Activated B cell treated with CpG ODN at 0.5 μM for 24 hours (primary cell): ENCODE data around the gene SERPINA9. TPM values are rescaled to one million over a fixed set of nuclear protein-coding genes. Genes with fewer than 3 reads are reported as not detected.

Source experiments
- ATAC-seq: fragments of 200-7000 bp; cut with Tn5 transposase; one replicate; pipeline ENCODE4 v1.10.0; 2021; ENCODE audit warnings: low read depth, mild to moderate bottlenecking, moderate library complexity
- CTCF ChIA-PET: fragments of 350-600 bp; sonication (Branson Sonifier 250); formaldehyde crosslinking; loops from one replicate; lab custom pipeline; 2021; ENCODE audit warnings: antibody characterized with exemption; lab: Charles Lee
- POLR2A ChIA-PET: fragments of 350-600 bp; sonication (Branson Sonifier 250); formaldehyde crosslinking; loops from one replicate; lab custom pipeline; 2021; ENCODE audit warnings: antibody characterized with exemption; lab: Charles Lee
- DNase-seq: peaks from one replicate; pipeline ENCODE4 v3.0.0; 2022
- H3K27ac Mint-ChIP-seq: one replicate; pipeline ENCODE4 v1.8.0; 2020; ENCODE audit warnings: mixed read lengths
- H3K27me3 Mint-ChIP-seq: one replicate; pipeline ENCODE4 v1.8.0; 2021; ENCODE audit warnings: mixed read lengths
- H3K36me3 Mint-ChIP-seq: one replicate; pipeline ENCODE4 v1.8.0; 2021; ENCODE audit warnings: low read depth, mixed read lengths
- H3K4me1 Mint-ChIP-seq: one replicate; pipeline ENCODE4 v1.8.0; 2021; ENCODE audit warnings: mixed read lengths
- H3K4me3 Mint-ChIP-seq: one replicate; pipeline ENCODE4 v1.8.0; 2020; ENCODE audit warnings: mild to moderate bottlenecking, mixed read lengths
- H3K9me3 Mint-ChIP-seq: one replicate; pipeline ENCODE4 v1.8.0; 2020; ENCODE audit warnings: mixed read lengths
- intact Hi-C: fragments of 100-400 bp; cut with micrococcal nuclease; formaldehyde crosslinking; loops from one replicate; pipeline ENCODE4 v1.15.1; 2024
- total RNA-seq: library from RNA; stranded (reverse); gene quantifications from 2 replicates; pipeline ENCODE4 v1.2.3, GENCODE V29; 2022
- TF ChIP-seq, protein P1 (sequence below): fragments of 200-600 bp; IDR thresholded peaks from one replicate; pipeline ENCODE4 v1.8.0; 2022; ENCODE audit warnings: antibody characterized with exemption, mild to moderate bottlenecking

The SERPINA9 gene
- total RNA-seq, 1 donor from 2014 or later: 0.40 TPM

DNA sequence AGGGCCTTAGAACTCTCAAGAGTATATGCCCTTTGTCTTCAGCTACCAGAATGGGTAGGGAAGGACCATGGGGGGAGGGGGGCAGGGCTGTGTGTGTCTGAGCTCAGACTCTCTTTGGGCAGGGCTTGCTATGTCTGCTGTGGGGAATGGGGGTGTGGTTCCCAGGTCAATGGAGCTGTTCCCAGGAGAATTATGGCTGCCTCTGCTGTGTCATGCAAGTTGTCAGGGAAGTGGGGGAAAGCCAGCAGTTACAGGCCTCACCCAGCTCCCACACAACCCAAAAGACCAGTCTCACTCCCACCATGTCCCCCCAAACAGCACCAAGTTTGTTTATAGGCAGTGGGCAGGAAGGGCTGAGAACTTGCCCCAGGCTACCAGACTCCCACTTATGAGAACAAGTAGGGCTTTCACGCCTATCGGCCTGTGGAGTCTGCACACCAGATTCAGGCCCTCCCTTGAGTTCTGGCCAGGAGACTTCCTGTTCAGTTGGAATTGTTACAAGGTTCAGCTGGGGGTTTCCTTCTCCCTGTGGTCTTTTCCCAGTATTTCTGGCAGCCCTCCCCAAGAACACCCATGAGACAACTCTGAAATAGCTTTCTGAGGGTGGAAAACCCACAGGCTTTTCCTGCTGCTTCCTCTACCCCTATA lies 17.3 kb downstream of the SERPINA9 start:
- TF ChIP-seq, protein P1, sequence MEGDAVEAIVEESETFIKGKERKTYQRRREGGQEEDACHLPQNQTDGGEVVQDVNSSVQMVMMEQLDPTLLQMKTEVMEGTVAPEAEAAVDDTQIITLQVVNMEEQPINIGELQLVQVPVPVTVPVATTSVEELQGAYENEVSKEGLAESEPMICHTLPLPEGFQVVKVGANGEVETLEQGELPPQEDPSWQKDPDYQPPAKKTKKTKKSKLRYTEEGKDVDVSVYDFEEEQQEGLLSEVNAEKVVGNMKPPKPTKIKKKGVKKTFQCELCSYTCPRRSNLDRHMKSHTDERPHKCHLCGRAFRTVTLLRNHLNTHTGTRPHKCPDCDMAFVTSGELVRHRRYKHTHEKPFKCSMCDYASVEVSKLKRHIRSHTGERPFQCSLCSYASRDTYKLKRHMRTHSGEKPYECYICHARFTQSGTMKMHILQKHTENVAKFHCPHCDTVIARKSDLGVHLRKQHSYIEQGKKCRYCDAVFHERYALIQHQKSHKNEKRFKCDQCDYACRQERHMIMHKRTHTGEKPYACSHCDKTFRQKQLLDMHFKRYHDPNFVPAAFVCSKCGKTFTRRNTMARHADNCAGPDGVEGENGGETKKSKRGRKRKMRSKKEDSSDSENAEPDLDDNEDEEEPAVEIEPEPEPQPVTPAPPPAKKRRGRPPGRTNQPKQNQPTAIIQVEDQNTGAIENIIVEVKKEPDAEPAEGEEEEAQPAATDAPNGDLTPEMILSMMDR: no peak
- H3K36me3 Mint-ChIP-seq: no peaks in the 10 kb centered on the region
- intact Hi-C loops: no loop called here
- H3K27ac Mint-ChIP-seq: no peak overlapping the region
- H3K4me1 Mint-ChIP-seq: peaks cover 7% of the 10 kb centered on the region
- H3K27me3 Mint-ChIP-seq: peaks cover 3% of the 10 kb centered on the region
- POLR2A ChIA-PET: no interaction called here
- no peak for DNase-seq
- ATAC-seq: no peak
- CTCF ChIA-PET: interaction anchor here (1.4 kb wide), 1 partner anchor 25 kb away, joined by 3 read pairs; no protein-coding TSS in a partner anchor
- peaks cover 14% of the 10 kb centered on the region for H3K9me3 Mint-ChIP-seq
- no peak overlapping the region for H3K4me3 Mint-ChIP-seq

DNA sequence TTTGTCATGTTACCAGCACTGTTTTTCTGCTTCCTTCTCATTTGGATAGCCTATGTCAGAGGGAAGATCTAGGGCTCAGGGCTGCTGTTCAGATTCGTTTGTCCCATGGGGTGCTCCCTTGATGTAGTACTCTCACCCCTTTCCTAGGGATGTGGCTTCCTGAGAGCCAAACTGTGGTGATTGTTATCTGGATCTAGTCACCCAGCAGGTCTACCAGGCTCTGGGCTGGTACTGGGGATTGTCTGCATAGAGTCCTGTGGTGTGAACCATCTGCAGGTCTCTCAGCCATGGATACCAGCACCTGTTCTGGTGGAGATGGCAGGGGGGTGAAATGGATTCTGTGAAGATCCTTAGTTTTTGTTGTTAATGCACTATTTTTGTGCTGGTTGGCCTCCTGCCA lies 17.9 kb downstream of the SERPINA9 start:
- Mint-ChIP-seq H3K9me3 (peaks cover 14% of the 10 kb centered on the region), H3K27ac (no peak overlapping the region), H3K4me1 (peaks cover 7% of the 10 kb centered on the region), H3K36me3 (no peaks in the 10 kb centered on the region), H3K4me3 (no peak overlapping the region), H3K27me3 (peaks cover 3% of the 10 kb centered on the region)
- DNase-seq (no peak), ATAC-seq (no peak)
- ChIA-PET CTCF (interaction anchor here (1.4 kb wide), 1 partner anchor 24 kb away, joined by 3 read pairs; no protein-coding TSS in a partner anchor), POLR2A (no interaction called here)
- TF ChIP-seq, protein P1: no peak
- intact Hi-C loops: no loop called here

GRCh38 chr14:94455928-94456327 lies 20.1 kb downstream of the SERPINA9 start:
- Mint-ChIP-seq H3K4me3 (no peak overlapping the region), H3K9me3 (peaks cover 14% of the 10 kb centered on the region), H3K4me1 (peaks cover 4% of the 10 kb centered on the region), H3K27ac (no peak overlapping the region), H3K27me3 (peaks cover 4% of the 10 kb centered on the region), H3K36me3 (no peaks in the 10 kb centered on the region)
- DNase-seq: no peak
- POLR2A ChIA-PET: no interaction called here
- CTCF ChIA-PET: no interaction called here
- intact Hi-C loops: no loop called here
- TF ChIP-seq, protein P1: no peak
- no peak for ATAC-seq

DNA sequence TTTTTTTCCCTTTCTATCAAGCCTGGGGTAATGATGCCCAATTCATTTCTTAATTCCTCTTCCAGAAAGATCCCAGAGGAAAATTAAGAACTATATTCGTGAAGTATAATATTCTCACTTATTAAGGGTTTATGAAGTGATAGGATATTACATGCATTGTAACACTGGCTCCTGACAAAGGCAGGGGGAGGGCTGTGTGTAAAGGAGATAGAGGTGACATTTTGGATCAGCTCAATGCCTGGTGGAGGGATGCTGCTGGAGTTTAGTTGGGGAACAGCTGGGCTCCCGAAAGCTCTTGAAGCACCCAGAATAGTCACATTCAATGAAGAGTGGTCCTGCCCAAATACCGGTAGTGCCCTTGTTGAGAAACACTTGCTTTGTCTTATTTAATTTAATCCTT lies 24.2 kb downstream of the SERPINA9 start:
- DNase-seq: no peak
- intact Hi-C loops: no loop called here
- no peaks in the 10 kb centered on the region for H3K36me3 Mint-ChIP-seq
- no peaks in the 10 kb centered on the region for H3K4me1 Mint-ChIP-seq
- ChIA-PET POLR2A (no interaction called here), CTCF (no interaction called here)
- no peak overlapping the region for H3K4me3 Mint-ChIP-seq
- no peak overlapping the region for H3K27ac Mint-ChIP-seq
- ATAC-seq: no peak
- peaks cover 6% of the 10 kb centered on the region for H3K9me3 Mint-ChIP-seq
- H3K27me3 Mint-ChIP-seq: peaks cover 5% of the 10 kb centered on the region
- TF ChIP-seq, protein P1: no peak

DNA sequence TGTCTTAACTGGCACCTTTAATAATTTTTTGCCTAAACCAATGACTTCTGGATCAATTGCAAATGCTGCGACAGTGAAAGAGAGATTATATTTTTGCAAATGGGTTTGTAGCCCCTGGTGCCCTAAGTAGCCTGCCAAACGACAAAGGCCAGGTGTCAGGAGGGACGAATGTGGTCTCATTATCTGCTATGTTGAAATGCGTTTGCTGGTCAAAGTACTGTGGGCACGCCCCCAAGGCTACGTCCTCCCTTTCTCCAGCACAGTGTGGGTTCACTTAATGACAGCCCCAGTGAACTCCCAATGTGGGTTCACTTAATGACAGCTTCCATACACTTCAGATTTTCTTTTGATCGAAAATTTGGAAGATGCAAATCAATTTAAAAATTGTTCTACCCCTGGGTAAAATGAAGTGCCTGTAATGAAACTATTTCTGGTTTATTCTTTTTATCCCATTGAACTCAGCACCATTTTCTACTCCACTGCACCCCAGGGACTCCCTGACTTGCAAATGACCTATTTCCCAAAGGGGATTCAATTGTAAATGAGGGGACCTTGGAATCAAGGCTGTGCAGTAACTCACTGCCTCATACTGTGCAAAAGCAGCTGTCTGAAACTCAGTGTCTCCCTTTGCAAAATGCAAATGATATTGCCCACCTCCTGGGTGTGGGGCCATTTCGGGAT lies 24.8 kb downstream of the SERPINA9 start:
- ATAC-seq: no peak
- H3K36me3 Mint-ChIP-seq: no peaks in the 10 kb centered on the region
- intact Hi-C loops: no loop called here
- POLR2A ChIA-PET: no interaction called here
- H3K9me3 Mint-ChIP-seq: peaks cover 3% of the 10 kb centered on the region
- CTCF ChIA-PET: no interaction called here
- TF ChIP-seq, protein P1: no peak
- no peak overlapping the region for H3K27ac Mint-ChIP-seq
- H3K27me3 Mint-ChIP-seq: peaks cover 5% of the 10 kb centered on the region
- no peak overlapping the region for H3K4me3 Mint-ChIP-seq
- no peaks in the 10 kb centered on the region for H3K4me1 Mint-ChIP-seq
- DNase-seq: no peak
